GM21526 (cell line): Measurements from ENCODE around the gene LGMN.
"Not testable (repeated sequence)": the region's sequence is repeated elsewhere in the genome, so short reads cannot be mapped to it uniquely, and the experiment has no call there.

Experiments
- ATAC-seq: cut with Tn5 transposase; IDR thresholded peaks from one replicate; pipeline ENCODE4 v1.9.1; 2021; ENCODE audit warnings: moderate library complexity; ENCODE audit not compliant: unreplicated experiment, low FRiP score

The LGMN gene

GRCh38 chr14:92748259-92749016, at the start of gene LGMN:
LGMN (minus strand) TSS chr14:92748627; CDS start chr14:92732786, 15,841 bp downstream.
- ATAC-seq, result peak; percentile 70

GRCh38 chr14:92794961-92795360, 46.5 kb upstream of the LGMN start:
- ATAC-seq, result no peak

- no peak for ATAC-seq
Measured at GRCh38 chr14:92794547-92794941, 46.1 kb upstream of the LGMN start.

- peak; percentile 91 for ATAC-seq
Measured at GRCh38 chr14:92793709-92794546, 45.5 kb upstream of the LGMN start, which contains the start of gene GOLGA5. GOLGA5 (plus strand) TSS chr14:92794305; CDS start chr14:92797438, 3,133 bp downstream.

GRCh38 chr14:92792885-92793284, 44.5 kb upstream of the LGMN start:
- no peak for ATAC-seq

GRCh38 chr14:92789457-92790089, 41.1 kb upstream of the LGMN start:
- ATAC-seq, result no peak

GRCh38 chr14:92787554-92787953, 39.1 kb upstream of the LGMN start:
- no peak for ATAC-seq

GRCh38 chr14:92786427-92786756, 38.0 kb upstream of the LGMN start:
- ATAC-seq, result no peak

- no peak for ATAC-seq
Measured at GRCh38 chr14:92785667-92786426, 37.4 kb upstream of the LGMN start.

- no peak for ATAC-seq
Measured at GRCh38 chr14:92783813-92784431, 35.5 kb upstream of the LGMN start.

- no peak for ATAC-seq
Measured at GRCh38 chr14:92781350-92781749, 32.9 kb upstream of the LGMN start.

GRCh38 chr14:92780444-92781232, 32.2 kb upstream of the LGMN start:
- no peak for ATAC-seq

GRCh38 chr14:92778868-92779565, 30.6 kb upstream of the LGMN start:
- ATAC-seq, result not testable (repeated sequence)

- peak; percentile 96 for ATAC-seq
Measured at GRCh38 chr14:92775292-92775691, 26.9 kb upstream of the LGMN start.

- ATAC-seq, result no peak
Measured at GRCh38 chr14:92774572-92774971, 26.1 kb upstream of the LGMN start.

- no peak for ATAC-seq
Measured at GRCh38 chr14:92770484-92770883, 22.1 kb upstream of the LGMN start.

GRCh38 chr14:92768795-92769194, 20.4 kb upstream of the LGMN start:
- peak; percentile 0 for ATAC-seq

- ATAC-seq, result peak; percentile 93
Measured at GRCh38 chr14:92768236-92768635, 19.8 kb upstream of the LGMN start.
